K562 (cell line): ENCODE data around the gene CASKIN1. TPM values are rescaled to one million over a fixed set of nuclear protein-coding genes. Genes with fewer than 3 reads are reported as not detected.
"Not testable (repeated sequence)": the region's sequence is repeated elsewhere in the genome, so short reads cannot be mapped to it uniquely, and the experiment has no call there.

ENCODE experiments used
- ATAC-seq: fragments of 200-7000 bp; cut with Tn5 transposase; 3 replicates; pipeline ENCODE4 v1.9.1; 2020; ENCODE audit warnings: moderate library complexity
- BruUV-seq: library from RNA; stranded (reverse); fragments of 400-500 nt; replicated peaks from 2 replicates; lab custom pipeline; 2021; lab: Mats Ljungman, UMichigan
- CTCF ChIA-PET: fragments of 300-600 bp; formaldehyde crosslinking; extraction: SDS; loops from one replicate; lab custom pipeline; 2021; ENCODE audit warnings: low intra/inter-chr PET ratio; lab: Yijun Ruan, JAX
- POLR2A ChIA-PET: fragments of 300-600, 350-650 bp; sonication (Branson Sonifier 250); formaldehyde crosslinking; extraction: SDS; loops from one replicate; lab custom pipeline; 2021; ENCODE audit warnings: antibody characterized with exemption, inconsistent platforms; lab: Yijun Ruan, JAX
- DNase-seq, 4 experiments: peaks; one replicate each; pipeline versions ENCODE4 v3.0.0 to v3.0.0-alpha.2; 2011 to 2018; ENCODE audit warnings: low spot score in 3 of 4, mixed read lengths in 3 of 4; ENCODE audit errors: extremely low read depth in 1 of 4
- FAIRE-seq: peaks from 2 replicates; lab custom pipeline; 2011; peaks lifted over from hg19 to GRCh38; lab: Jason Lieb, UNC
- H2AFZ ChIP-seq: 2 replicates; pipeline ENCODE4 v1.6.0; 2011; ENCODE audit warnings: low read depth, low read length, control low read depth, inconsistent platforms
- H3K27ac ChIP-seq: fragments of 200-600 bp; 3 replicates; pipeline ENCODE4 v1.8.0; 2011; ENCODE audit warnings: low read depth, mild to moderate bottlenecking, control low read depth, inconsistent platforms, low read length, moderate library complexity, mixed read lengths; ENCODE audit errors: extremely low read depth
- H3K27me3 ChIP-seq, 2 experiments: fragments of 300-600 bp in 1 of 2; 2 replicates in 1 of 2; 3 replicates in 1 of 2; pipeline versions ENCODE4 v1.6.0 to v1.8.0; 2011; ENCODE audit warnings: inconsistent platforms in 2 of 2, low read length in 2 of 2, mild to moderate bottlenecking in 1 of 2, mixed read lengths in 1 of 2, moderate library complexity in 1 of 2; ENCODE audit not compliant: control insufficient read depth in 2 of 2, insufficient read depth in 2 of 2
- H3K36me3 ChIP-seq: fragments of 300-600 bp; 3 replicates; pipeline ENCODE4 v1.8.0; 2011; ENCODE audit warnings: mild to moderate bottlenecking, low read length, inconsistent platforms; ENCODE audit not compliant: control insufficient read depth, insufficient read depth
- H3K4me1 ChIP-seq, 2 experiments: fragments of 200-600 bp in 1 of 2; replicated peaks in 1 of 2; 2 replicates in 1 of 2; 3 replicates in 1 of 2; pipeline versions ENCODE4 v1.5.1 to v1.8.0; 2011; ENCODE audit warnings: inconsistent platforms in 2 of 2, low read length in 2 of 2, mild to moderate bottlenecking in 1 of 2, mixed read lengths in 1 of 2, moderate library complexity in 1 of 2; ENCODE audit not compliant: control insufficient read depth in 2 of 2, insufficient read depth in 2 of 2
- H3K4me2 ChIP-seq: 2 replicates; pipeline ENCODE4 v1.6.1; 2011; ENCODE audit warnings: low read length, control low read depth, inconsistent platforms, mixed read lengths; ENCODE audit not compliant: insufficient read depth
- H3K4me3 ChIP-seq: fragments of 200-600 bp; sonication (generic), shearing (Covaris generic); 2 replicates; pipeline ENCODE4 v1.5.1; 2016; ENCODE audit warnings: control low read depth, inconsistent platforms
- H3K79me2 ChIP-seq: fragments of 200-600 bp; 3 replicates; pipeline ENCODE4 v1.8.0; 2011; ENCODE audit warnings: low read length, inconsistent platforms; ENCODE audit not compliant: control insufficient read depth, insufficient read depth
- H3K9ac ChIP-seq, 2 experiments: 2 replicates each; pipeline versions ENCODE4 v1.6.0 to v1.6.1; 2011; ENCODE audit warnings: low read depth in 2 of 2, low read length in 2 of 2, control low read depth in 1 of 2, inconsistent platforms in 1 of 2, mild to moderate bottlenecking in 1 of 2, mixed read lengths in 1 of 2; ENCODE audit not compliant: insufficient read depth in 1 of 2
- H3K9me1 ChIP-seq: one replicate; pipeline ENCODE4 v1.6.0; 2011; ENCODE audit warnings: inconsistent platforms, mild to moderate bottlenecking, low read length, moderate library complexity; ENCODE audit not compliant: control insufficient read depth, insufficient read depth
- H3K9me3 ChIP-seq: replicated peaks from 2 replicates; pipeline ENCODE4 v1.5.1; 2011; ENCODE audit warnings: low read depth, low read length, inconsistent platforms; ENCODE audit not compliant: control insufficient read depth, insufficient read depth
- H4K20me1 ChIP-seq: replicated peaks from 2 replicates; pipeline ENCODE4 v1.6.1; 2011; ENCODE audit warnings: low read length, inconsistent platforms, mixed read lengths; ENCODE audit not compliant: control insufficient read depth, insufficient read depth
- E2F1 ChIP-seq: sonication (generic); formaldehyde crosslinking; IDR thresholded peaks from 2 replicates; pipeline ENCODE4 v1.8.1; 2023; ENCODE audit warnings: mild to moderate bottlenecking, missing genetic modification reagents, moderate library complexity
- KLF1 ChIP-seq: fragments of 450-650 bp; IDR thresholded peaks from 2 replicates; pipeline ENCODE4 v1.6.1; 2016; ENCODE audit warnings: missing genetic modification characterization, missing compliant biosample characterization
- RBFOX2 ChIP-seq: fragments of 200-400 bp; formaldehyde crosslinking; IDR thresholded peaks from 2 replicates; pipeline ENCODE4 v1.6.1; 2017; ENCODE audit warnings: low read depth, mild to moderate bottlenecking, low read length, moderate library complexity
- SMARCA4 ChIP-seq: fragments of 450-650 bp; IDR thresholded peaks from 2 replicates; pipeline ENCODE4 v1.6.1; 2016
- TFAP4 ChIP-seq: sonication (generic); formaldehyde crosslinking; IDR thresholded peaks from 2 replicates; pipeline ENCODE4 v1.8.0; 2022; ENCODE audit warnings: missing genetic modification reagents, mild to moderate bottlenecking, moderate library complexity, borderline replicate concordance
- WGBS: fragments of 100-300 bp; shearing (Covaris generic); methylation state at CpG from one replicate; pipeline ENCODE4 v1.1.6; 2016; ENCODE audit warnings: low coverage, mixed read lengths; ENCODE audit not compliant: insufficient coverage; ENCODE audit errors: missing lambda C conversion rate; 5-methylcytosine and 5-hydroxymethylcytosine counted together
- in situ Hi-C: fragments of 300-500 bp; cut with MboI; formaldehyde crosslinking; loops from 4 replicates; pipeline ENCODE4 v1.15.0; 2018; ENCODE audit warnings: inconsistent platforms, mixed read lengths
- intact Hi-C: fragments of 100-400 bp; cut with micrococcal nuclease; formaldehyde crosslinking; loops from 2 replicates; pipeline ENCODE4 v1.14.2; 2022
- polyA plus RNA-seq, 8 experiments: library from polyadenylated mRNA; depleted of rRNA in 4 of 8; stranded (reverse) in 5 of 8; unstranded in 3 of 8; fragments of >200 nt; fragmentation: Nextera tagmentation in 2 of 8; fragmentation: Illumina TruSeq in 1 of 8; extraction: Ambion mirVana in 2 of 8; extraction: Trizol in 1 of 8; gene quantifications; 2 replicates each; pipeline versions ENCODE4 v1.2.1 to v1.2.3, GENCODE V29; 2011 to 2014; ENCODE audit warnings: inconsistent platforms in 1 of 8, missing spikeins in 1 of 8
- total RNA-seq, 7 experiments: library from RNA; depleted of rRNA in 6 of 7; stranded (reverse); fragments of >200 nt in 6 of 7; fragmentation: Illumina TruSeq in 2 of 7; extraction: Trizol in 2 of 7; gene quantifications; 2 replicates each; pipeline versions ENCODE4 v1.2.1 to v1.2.3, GENCODE V29; 2011 to 2021; ENCODE audit warnings: low replicate concordance in 1 of 7

The CASKIN1 gene
- total and polyA plus RNA-seq, 9 of the 15 experiments (the other 6 are each of a cell fraction or from before 2014, with no cell fraction given): 0.15 to 4.5 (median 1.5) TPM; not detected in 2

GRCh38 chr16:2135770-2136490, 60.5 kb downstream of the CASKIN1 start, which contains the start of gene PKD1 (continued):
- TF ChIP-seq KLF1 (tag) (peak; percentile 23; the same call in 1 of the 2 replicates), SMARCA4 (0 out of 2 replicates have a peak, but pooled peaks have one; percentile 12), E2F1 (0 out of 2 replicates have a peak, but pooled peaks have one; percentile 42), TFAP4 (CRISPR knock-in tag) (peak; percentile 73; the same call in 1 of the 2 replicates)
- TF ChIP-seq, all 486 proteins: peak for 44; not testable (repeated sequence) for 442

GRCh38 chr16:2135071-2135470, 61.3 kb downstream of the CASKIN1 start:
- FAIRE-seq: not testable (repeated sequence)

GRCh38 chr16:2133797-2134196, 62.6 kb downstream of the CASKIN1 start:
- CTCF ChIA-PET, FAIRE-seq, H3K79me2 ChIP-seq, H3K9ac ChIP-seq, H3K27ac ChIP-seq, H4K20me1 ChIP-seq, H3K4me3 ChIP-seq, H3K9me3 ChIP-seq, H2AFZ ChIP-seq, H3K27me3 ChIP-seq, H3K4me2 ChIP-seq, DNase-seq, H3K36me3 ChIP-seq, intact Hi-C loops, in situ Hi-C loops, H3K9me1 ChIP-seq, ATAC-seq, POLR2A ChIA-PET, BruUV-seq: not testable (repeated sequence)
- no CpG with 5 or more reads among the region's 12 CpGs for WGBS
- peaks cover 0 to 15% of the 10 kb centered on the region in 2 experiments; a peak in 3 of 5 replicates for H3K4me1 ChIP-seq

More at GRCh38 chr16:2135071-2135470, 61.3 kb downstream of the CASKIN1 start:
- 0% methylated on average over 10 of the region's 42 CpGs for WGBS
- DNase-seq, POLR2A ChIA-PET, H3K9me3 ChIP-seq, H3K36me3 ChIP-seq, intact Hi-C loops, BruUV-seq, H4K20me1 ChIP-seq, H3K27me3 ChIP-seq, CTCF ChIA-PET, H2AFZ ChIP-seq, H3K4me2 ChIP-seq, H3K27ac ChIP-seq, H3K79me2 ChIP-seq, H3K9me1 ChIP-seq, ATAC-seq, in situ Hi-C loops: not testable (repeated sequence)
- Histone ChIP-seq H3K4me3 (peak overlapping the region; percentile 42), H3K4me1 (peaks cover 0 to 12% of the 10 kb centered on the region in 2 experiments; a peak in 2 of 5 replicates), H3K9ac (peak overlapping the region in 1 of 2 experiments; percentile 35; a peak in 2 of 4 replicates)
- TF ChIP-seq RBFOX2: 0 out of 2 replicates have a peak, but pooled peaks have one; percentile 22
